TTC549 (cell line): Measurements from ENCODE around the gene TMOD1.
"Not testable (repeated sequence)": the region's sequence is repeated elsewhere in the genome, so short reads cannot be mapped to it uniquely, and the experiment has no call there.

Experiments
- FAIRE-seq: peaks from 2 replicates; lab custom pipeline; 2012; peaks lifted over from hg19 to GRCh38; lab: Jason Lieb, UNC

TMOD1 gene

DNA sequence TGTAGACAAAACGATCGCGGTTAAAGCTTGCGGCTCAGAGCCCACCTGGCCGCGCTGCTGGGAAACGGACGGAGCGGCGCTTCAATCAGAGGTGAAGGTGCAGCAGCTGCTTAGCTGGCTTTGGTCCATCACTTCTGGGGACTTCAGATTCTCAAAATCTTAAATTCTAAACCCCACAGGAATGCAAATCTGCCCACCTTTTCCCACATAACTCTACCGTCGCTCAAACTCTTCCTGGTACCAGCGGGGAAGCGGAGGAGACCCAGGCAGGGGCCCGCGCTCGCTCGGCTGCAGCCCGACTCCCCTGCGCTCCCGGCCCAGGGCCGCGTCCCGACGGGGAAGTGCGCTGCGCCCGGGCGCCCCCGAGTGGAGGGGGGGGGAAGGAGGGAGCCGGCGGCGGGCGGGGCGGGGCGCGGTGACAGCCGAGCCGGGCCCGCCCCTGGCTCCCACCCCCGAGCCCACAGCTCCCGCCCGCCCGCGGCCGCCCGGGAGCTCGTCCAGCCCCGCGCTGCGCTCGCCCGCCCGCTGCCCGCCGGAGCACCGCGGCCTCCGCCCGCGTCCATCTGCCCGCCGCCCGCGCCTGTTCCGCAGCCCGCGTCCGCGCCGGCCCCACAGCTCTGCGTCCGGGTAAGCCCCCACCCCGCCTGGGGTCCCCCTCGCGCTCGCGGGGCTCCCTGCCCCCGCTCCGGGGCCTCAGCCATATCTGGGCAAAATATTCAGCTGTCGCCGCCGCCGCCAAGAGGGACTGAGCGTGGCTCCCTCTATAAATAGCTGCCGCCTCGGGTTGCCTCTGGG, at the start of gene TMOD1:
TSS of gene TMOD1 (plus strand) at position 490 of the 795 bp plus-strand sequence. CDS start 22,523 bp downstream, outside the sequence.
- no peak for FAIRE-seq

DNA sequence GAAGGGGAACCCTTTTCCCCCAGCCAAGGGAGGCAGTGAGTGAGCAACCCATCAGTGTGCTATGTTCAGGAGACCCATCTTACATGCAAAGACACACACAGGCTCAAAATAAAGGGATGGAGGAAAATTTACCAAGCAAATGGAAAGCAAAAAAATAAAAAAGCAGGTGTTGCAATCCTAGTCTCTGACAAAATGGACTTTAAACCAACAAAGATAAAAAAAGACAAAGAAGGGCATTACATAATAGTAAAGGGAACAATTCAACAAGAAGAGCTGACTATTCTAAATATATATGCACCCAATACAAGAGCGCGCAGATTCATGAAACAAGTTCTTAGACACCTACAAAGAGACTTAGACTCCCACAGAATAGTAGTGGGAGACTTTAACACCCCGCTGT, 47.9 kb upstream of the TMOD1 start:
- FAIRE-seq, result not testable (repeated sequence)

DNA sequence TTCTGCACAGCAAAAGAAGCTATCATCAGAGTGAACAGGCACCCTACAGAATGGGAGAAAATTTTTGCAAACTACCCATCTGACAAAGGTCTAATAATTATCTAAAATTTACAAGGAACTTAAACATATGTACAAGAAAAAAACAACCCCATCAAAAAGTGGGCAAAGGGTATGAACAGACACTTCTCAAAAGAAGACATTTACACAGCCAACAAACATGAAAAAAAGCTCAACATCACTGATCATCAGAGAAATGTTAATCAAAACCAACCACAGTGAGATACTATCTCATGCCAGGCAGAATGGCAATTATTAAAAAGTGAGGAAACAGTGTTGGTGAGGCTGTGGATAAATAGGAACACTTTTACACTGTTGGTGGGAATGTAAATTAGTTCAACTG, 44.6 kb upstream of the TMOD1 start:
- not testable (repeated sequence) for FAIRE-seq

DNA sequence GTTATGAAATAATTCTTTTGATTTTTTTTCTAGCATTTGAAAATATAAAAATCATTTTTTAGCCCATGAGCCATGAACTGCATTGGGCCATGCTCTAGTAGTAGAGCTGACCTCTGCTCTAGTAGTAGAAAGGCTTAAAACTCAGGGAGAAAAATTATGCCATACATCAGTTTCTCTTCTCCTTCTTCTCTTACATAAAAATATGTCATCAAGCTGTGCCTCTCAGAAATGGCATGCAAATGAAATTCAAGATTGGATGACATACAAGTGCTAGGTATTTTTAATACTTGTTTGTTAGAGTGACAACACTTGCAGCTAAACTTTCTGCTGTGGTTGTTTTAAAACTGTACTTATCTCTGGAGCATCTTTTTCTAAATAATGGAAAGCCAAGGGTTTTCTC, 42.1 kb upstream of the TMOD1 start:
- no peak for FAIRE-seq

DNA sequence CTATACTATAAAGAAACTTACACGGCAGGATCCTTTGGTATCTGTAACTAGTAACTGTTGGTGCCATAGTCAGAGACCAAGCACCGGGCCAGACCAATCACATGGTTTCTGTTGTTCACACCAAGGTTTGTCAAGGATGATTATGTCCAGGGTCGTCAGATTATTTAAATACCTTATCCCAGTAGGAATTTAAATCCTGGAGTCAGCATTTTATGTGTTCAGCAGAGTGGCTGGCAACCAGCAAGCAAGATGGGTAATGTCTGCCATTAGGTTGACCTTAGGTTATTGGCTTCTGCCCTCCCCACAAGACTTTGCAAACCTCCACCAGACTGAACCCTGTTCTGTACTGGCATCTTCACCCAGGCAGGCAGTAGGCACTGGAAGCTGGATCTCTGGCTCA, 39.3 kb upstream of the TMOD1 start:
- FAIRE-seq, result no peak

DNA sequence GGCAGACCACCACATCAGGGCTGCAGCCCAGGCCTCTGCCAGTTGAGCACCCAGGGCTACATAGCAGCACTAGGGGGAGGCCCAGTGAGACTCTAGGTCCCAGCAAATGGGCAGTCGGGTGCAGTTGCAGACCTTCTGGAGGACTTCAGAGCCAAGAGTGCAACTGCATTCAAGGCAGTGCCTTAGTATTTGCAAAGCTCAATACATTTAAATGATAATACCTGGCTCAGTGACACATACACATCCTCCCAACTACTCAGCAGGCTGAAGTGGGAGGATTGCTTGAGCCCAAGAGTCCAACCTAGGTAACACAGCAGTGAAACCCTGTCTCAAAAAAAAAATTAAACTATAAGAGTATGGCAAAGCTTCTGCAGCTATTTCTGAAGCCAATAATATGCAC, 38.6 kb upstream of the TMOD1 start:
- FAIRE-seq, result no peak

DNA sequence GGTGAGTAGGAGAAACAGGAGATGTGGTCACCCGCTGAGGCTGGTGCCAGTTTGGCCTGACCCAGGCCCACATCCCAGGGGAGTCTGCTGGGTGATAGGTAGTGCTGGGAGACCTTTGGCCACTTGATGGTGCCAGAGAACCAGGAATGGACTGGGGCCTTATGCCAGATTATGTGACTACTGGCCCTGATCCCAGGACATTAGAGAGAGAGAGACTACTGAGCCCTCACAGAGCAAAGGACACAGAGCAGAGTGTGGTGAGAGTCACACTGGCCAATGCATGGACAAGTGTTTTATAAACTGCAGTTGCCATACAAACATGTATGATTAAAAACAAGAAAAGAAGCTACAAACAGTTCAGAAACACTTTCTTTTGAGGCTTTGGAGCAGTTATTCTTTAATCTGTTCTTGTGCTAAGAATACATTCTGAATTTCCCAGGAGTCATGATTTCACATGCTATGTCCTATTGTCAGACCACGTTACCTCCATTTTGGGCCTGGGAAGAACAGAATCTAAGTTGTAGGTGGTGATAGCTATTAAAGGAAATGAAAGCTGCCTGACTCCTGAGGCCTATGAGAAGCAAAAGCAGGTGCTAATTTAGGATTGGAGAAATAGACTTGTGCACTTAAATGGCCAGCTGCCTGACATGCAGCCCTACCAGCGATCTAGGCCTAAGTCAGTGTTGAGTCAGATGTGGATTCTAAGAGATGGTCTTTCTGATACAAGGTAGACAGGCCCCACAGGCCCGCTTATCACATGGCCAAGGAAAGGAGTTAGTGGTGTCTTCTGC, 32.6 kb upstream of the TMOD1 start:
- no peak for FAIRE-seq

DNA sequence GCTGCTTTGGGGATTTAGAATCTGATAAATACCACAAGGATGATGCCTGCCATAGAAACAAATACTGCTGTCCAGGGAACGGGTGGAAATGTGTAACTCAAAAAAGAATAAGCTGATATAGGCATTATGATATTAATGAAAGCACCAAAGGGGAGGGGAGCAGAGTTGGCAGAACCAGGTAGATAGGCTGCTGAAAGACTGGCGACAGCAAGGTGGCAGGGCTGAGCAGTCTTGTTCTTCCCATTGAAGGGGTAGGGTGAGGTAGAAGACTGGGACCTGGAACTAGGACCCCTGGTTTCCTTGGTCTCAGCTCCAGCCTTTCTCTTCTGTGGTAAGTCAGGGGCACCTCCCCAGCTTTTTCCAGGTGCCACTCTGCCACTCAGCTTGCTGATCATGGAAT, 31.4 kb upstream of the TMOD1 start:
- no peak for FAIRE-seq

DNA sequence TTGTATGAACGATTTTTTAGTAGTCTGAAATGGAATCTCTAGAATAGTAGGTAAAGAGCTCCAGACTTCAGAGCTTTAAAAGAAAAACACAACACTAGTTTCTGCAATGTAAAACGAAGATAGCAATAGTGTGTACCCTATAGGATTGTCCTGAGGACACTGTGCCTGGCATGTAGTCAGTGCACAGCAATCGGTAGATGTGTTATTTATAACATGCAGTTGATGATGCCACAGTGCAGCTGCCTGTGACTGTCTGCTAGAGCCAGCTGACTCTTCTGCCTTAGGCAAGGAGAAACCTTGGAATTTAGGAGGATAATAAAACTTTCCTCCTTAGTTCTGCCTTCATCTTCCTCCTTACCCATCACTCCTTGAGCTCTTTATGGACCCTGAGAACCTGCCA, 27.7 kb upstream of the TMOD1 start:
- no peak for FAIRE-seq

DNA sequence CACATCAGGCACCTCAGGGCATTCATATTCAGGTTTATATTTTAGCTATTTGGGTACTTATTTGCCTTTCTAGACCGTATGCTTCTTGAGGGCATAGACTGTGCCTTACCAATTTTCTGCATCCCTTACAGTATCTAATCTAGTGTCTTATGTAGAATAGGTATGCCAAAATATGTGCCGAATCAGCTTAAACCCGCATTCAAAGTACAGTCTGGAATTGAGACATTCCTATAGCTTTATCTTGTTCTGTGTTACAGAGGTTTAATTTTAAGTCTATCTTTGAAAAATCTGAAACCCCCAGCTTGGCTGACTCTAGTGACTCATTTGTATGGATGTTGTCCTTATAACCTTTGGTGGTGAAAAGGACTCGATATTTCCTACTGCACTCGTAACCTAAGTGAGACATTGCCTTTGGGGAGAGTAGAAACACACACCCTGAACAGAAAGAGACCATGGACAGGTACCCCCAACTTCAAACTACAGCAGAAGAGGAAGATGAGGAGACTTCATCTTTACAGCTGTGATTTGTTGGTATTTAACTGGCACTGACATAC, 27.0 kb upstream of the TMOD1 start:
- FAIRE-seq, result no peak

DNA sequence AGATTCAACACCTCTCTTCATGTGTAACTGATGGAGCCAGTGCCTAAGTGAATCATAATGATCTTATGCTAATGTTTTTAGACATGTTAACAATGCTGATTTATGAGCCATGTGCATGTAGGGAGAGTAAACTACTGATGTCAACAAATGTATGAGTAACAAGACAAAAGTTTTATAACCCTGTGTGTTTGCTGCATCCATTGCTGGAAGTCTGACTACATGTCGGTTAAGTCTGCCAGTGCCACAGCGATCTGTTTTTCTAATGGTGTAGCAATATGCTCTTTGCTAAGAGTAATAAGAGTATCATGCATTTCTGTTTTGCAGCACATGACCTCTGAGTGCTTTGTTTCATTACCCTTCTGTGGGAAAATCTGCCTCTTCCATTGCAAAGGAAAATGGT, 26.4 kb upstream of the TMOD1 start:
- no peak for FAIRE-seq

DNA sequence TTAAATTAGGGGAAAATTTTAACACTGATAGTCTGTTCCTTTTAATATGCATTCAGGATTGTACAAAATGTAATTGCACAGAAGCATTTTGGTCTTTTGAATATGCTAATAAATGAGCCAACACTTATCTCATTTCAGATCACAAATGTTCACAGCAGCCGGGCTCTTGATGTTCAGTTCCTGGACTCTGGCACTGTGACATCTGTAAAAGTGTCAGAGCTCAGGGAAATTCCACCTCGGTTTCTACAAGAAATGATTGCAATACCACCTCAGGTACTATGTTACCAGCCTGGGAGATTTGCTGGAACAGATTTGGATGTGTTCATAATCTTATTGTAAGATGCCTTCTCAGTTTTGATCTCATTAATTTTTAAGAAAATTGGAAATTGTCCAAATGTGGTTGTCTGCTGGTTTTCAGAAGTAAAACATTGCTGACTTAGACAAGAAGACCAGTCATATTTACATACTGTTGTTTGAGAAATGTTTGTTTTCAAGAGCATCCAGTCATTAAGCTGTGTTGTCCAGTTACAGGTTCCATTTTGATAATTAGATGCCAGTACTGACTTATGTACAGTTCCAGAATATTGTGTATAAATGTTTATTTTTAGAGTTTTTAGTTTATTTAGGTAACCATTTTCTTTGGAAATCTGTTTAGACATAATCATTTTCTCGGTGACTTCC, 23.0 kb upstream of the TMOD1 start:
- FAIRE-seq, result no peak

DNA sequence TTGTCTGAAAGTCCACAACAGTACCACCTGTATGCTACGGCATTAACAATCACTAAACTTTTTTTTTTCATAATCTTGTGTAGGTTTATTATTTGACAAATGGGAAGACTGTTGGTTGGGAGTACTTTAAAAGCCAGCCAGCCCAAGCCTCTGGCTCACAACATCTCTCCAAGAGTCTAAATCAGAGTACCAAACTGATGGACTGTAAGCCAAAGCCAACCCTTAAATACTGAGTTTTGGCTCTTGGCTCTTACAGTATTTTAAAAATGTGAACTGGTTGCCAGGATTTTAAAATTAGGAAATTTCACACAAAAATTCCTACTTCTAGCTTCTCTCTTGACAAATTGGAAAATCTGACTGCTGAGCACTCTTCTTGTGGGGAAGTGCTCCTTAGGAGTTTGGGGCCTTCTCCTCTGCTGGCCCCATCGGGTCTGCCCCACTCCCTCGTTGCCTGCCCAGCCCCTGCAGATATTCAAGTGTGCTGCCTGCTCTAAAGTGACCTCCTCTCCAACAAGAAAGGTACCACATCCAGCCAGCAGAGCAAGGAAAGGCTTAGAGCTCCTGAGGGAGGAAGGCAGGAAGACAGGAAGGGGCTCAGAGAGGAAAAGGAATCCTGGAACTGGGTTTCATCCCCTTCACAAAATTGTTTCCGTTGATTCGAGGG, 21.8 kb upstream of the TMOD1 start:
- FAIRE-seq, result no peak

DNA sequence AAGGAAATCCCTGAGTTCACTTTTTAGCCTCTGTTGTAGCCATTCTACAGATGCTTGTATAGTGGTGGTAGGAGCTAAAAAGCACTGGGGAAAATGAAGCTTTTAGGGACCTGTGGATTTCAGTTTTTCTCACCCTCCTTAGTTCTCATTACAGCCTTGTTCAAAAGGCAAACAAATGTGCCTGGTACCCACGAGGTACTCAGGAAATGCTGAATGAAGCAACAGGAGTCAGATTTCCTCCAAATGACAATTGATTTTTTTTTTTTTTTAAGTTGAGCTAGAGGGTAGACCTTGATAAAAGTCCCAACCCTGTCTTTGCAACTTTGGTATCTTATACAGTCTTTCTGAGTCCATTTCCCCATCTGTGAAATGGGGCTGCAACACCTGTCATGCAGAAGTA, 21.3 kb upstream of the TMOD1 start:
- FAIRE-seq, result no peak

DNA sequence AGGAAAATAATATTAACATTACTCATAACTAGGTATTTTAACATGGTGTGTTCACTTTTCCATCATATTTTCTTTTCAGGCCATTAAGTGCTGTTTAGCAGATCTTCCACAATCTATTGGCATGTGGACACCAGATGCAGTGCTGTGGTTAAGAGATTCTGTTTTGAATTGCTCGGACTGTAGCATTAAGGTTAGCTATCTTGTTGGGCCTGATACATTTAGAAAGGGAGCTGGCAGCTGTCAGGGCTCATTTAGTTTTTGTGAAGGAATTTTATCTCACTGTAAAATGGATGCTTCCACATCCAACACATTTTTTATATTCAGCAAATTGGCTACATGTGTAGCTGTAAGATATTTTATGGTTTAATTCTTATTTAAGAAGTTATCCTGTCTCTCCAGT, 20.7 kb upstream of the TMOD1 start:
- FAIRE-seq, result no peak

DNA sequence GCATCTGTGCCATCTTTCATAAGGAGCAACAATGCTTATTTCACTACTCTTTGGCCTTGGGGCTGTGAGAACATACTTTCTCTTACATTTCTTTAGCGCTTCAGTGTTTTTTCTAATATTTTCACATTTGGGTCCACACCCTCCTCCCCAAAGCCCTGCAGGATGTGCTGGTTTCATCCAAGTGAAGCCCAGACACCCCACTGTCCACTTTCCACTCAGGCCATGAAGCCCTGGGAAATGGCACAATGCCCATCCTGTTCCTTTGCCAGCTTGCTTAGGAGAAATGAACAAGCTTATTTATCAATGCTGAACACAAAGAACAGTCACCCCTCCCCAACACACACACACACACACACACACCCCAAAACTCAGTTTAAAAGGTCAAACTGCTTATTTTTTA, 17.3 kb upstream of the TMOD1 start:
- FAIRE-seq, result no peak

DNA sequence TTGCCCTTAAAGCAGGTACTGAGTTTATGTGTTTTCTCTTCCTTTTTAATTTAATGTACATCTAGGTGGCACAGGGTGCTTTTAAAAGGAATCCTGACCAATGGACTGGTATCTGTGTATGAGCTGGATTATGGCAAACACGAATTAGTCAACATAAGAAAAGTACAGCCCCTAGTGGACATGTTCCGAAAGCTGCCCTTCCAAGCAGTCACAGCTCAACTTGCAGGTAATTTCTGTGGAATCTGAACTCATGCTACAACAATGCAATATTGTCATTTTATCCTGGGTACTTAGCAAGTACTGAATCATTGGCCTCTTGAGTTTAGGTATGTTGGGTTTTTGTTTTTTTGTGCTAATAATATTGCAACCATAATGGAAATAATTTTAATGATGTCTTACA, 14.4 kb upstream of the TMOD1 start:
- FAIRE-seq, result no peak

DNA sequence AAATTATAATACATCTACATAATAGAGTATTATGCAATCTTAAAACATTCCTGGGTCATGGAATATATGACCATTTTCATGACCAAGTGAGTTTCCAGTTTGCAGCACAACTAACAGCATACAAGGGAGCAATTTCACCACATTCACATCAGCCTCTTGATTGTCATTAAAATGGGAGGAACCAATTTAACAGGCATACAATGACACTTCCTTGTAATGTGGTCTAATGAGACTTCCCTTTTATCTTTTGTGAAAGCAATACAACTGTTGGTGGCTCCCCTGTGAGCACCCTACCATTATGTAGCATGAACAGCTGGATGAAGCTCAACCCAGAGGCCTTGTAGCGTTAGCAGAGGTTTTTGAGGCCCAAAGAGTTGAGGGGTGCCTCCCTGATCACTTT, 13.6 kb upstream of the TMOD1 start:
- FAIRE-seq, result no peak

DNA sequence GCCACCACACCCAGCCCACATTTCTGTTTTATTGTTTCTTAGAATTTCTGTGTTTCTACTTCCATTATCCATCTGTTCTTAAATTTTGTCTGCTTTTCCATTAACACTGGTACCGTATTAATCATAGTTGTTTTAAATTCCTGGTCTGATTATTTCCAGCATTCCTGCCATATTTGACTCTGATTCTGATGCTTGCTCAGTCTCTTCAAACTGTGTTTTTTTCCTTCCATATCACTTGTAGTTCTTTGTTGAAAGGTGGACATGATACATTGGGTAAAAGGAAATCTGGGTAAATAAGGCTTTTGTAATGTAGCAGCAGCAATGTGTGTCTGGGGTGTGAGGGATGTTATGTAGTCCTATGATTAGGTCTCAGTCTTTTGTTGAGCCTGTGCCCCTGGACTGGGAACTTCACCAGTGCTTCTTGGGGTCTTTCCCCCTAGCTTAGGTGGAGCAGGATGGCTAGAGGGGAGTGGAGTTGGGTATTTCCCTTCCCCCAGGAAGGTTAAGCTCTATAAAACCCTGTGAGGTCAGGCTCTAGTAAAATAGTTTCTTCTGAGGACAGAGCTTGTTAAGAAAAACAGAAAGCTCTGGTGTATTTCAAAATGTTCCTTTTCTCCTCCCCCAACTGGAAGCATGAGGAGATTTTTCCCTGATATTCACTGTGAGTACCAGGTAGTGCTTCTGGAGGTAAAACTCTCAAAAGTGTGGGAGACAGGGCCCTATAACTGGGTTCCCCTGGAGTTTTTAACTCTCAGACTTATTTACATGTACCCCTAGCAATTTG, 10.1 kb upstream of the TMOD1 start:
- no peak for FAIRE-seq

DNA sequence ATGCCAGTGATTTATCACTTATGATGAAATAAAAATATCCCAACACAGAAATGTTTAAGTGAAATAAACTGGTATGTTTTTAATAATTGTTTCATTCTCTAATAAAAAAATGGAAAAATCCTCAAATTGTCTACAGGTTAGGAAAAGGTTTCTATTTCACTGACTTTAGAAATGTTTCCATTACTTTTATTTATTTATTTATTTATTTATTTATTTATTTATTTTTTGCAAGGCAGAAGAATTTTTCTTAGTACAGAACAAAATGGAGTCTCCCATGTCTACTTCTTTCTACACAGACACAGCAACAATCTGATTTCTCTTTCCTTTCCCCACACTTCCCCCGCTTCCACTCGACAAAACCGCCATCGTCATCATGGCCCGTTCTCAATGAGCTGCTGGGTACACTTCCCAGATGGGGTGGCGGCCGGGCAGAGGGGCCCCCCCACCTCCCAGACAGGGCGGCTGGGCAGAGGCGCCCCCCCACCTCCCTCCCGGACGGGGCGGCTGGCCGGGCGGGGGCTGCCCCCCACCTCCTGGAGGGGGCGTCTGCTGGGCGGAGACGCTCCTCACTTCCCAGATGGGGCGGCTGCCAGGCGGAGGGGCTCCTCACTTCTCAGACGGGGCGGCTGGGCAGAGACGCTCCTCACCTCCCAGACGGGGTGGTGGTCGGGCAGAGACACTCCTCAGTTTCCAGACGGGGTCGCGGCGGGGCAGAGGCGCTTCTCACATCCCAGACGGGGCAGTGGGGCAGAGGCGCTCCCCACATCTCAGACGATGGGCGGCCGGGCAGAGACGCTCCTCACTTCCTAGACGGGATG, 3.7 kb upstream of the TMOD1 start:
- not testable (repeated sequence) for FAIRE-seq

DNA sequence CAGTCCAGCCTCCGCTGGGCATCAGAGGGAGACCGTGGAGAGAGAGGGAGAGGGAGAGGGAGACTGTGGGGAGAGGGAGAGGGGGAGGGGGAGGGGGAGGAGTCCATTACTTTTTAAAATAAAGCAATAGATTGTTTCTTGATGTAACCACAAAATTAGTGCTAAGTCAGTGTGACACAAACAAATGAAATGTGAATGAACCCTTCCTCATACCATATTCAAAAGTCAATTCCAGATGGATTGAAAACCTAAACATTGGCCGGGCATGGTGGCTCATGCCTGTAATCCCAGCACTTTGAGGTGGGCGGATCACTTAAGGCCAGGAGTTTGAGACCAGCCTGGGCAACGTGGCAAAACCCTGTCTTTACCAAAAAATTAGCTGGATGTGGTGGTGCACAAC, 2.6 kb upstream of the TMOD1 start:
- not testable (repeated sequence) for FAIRE-seq
